Stomach smooth muscle (tissue), 2 donors: ENCODE results near the gene FAM107B.
"Not testable (repeated sequence)": the region's sequence is repeated elsewhere in the genome, so short reads cannot be mapped to it uniquely, and the experiment has no call there.

Experiments
- H3K27ac ChIP-seq: one replicate; pipeline ENCODE4 v1.7.0; 2013; ENCODE audit warnings: mild to moderate bottlenecking, low read length, inconsistent platforms
- H3K27me3 ChIP-seq, 2 donors: one replicate each; pipeline ENCODE4 v1.7.0; 2013; ENCODE audit warnings: low read length in 2 of 2; ENCODE audit not compliant: insufficient read depth in 2 of 2, control insufficient read depth in 1 of 2
- H3K36me3 ChIP-seq, 2 donors: one replicate each; pipeline ENCODE4 v1.7.0; 2013; ENCODE audit warnings: low read length in 2 of 2; ENCODE audit not compliant: control insufficient read depth in 2 of 2, insufficient read depth in 2 of 2
- H3K4me1 ChIP-seq: one replicate; pipeline ENCODE4 v1.7.0; 2013; ENCODE audit warnings: low read length; ENCODE audit not compliant: control insufficient read depth, insufficient read depth
- H3K4me3 ChIP-seq, 2 donors: one replicate each; pipeline ENCODE4 v1.7.0; 2013; ENCODE audit warnings: low read length in 2 of 2
- H3K9ac ChIP-seq, 2 donors: one replicate each; pipeline ENCODE4 v1.7.0; 2013; ENCODE audit warnings: low read length in 2 of 2, mild to moderate bottlenecking in 1 of 2
- H3K9me3 ChIP-seq, 2 donors: one replicate each; pipeline ENCODE4 v1.7.0; 2013; ENCODE audit warnings: low read length in 2 of 2; ENCODE audit not compliant: control insufficient read depth in 2 of 2
- donor health status: healthy.
- donor health status: Pancreatic carcinoma.

The FAM107B gene

DNA sequence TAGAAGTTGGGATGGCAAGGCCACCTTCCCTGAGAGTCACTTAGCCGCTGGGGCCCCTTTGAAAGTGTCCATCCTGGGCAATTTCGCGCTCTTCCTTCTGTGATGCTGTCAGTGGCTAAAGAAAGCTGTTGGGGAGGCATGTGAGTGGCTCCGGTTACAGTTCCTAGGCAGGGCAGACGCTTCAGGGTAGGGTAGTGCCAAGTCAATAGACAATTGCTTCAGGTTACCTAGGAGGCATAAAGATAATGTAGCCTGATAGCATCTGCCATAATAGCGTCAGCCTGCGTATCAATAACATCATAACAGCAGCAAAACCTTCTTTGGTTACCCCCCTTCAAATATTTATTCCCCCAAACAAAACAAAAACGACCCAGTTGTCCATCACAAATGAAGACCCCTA is at the start of gene FAM107B:
TSS of gene FAM107B (minus strand) at position 101 of the 400 bp plus-strand sequence. CDS start 234 bp downstream, outside the sequence.
- Histone ChIP-seq H3K4me1 (peaks cover 2% of the 10 kb centered on the region), H3K27me3 (no peaks in the 10 kb centered on the region), H3K4me3 (no peak within 1 kb of the TSS), H3K36me3 (no peaks in the 10 kb centered on the region), H3K9ac (no peak within 1 kb of the TSS), H3K27ac (no peak within 1 kb of the TSS), H3K9me3 (no peaks in the 10 kb centered on the region)

DNA sequence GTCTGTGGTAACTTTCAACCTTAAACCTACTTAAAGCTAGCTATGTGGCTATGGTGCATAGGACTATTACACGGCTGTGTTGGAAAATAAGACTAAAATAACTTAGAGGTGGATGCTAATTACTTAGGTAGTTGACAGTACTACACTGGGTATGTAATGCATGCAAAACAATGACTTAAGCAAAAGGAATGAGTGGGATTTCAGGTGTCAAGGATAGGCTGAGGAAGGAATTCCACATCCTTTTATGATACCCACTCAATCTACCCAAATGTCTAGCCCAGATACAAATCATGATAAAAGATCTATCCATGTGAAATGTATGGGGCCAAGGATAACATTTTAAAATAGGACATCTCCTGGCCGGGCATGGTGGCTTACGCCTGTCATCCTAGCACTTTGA is 49.3 kb upstream of the FAM107B start:
- Histone ChIP-seq H3K36me3 (no peaks in the 10 kb centered on the region), H3K4me3 (no peak overlapping the region), H3K9ac (no peak overlapping the region), H3K27me3 (no peaks in the 10 kb centered on the region), H3K27ac (no peak overlapping the region), H3K4me1 (no peaks in the 10 kb centered on the region), H3K9me3 (no peaks in the 10 kb centered on the region)

DNA sequence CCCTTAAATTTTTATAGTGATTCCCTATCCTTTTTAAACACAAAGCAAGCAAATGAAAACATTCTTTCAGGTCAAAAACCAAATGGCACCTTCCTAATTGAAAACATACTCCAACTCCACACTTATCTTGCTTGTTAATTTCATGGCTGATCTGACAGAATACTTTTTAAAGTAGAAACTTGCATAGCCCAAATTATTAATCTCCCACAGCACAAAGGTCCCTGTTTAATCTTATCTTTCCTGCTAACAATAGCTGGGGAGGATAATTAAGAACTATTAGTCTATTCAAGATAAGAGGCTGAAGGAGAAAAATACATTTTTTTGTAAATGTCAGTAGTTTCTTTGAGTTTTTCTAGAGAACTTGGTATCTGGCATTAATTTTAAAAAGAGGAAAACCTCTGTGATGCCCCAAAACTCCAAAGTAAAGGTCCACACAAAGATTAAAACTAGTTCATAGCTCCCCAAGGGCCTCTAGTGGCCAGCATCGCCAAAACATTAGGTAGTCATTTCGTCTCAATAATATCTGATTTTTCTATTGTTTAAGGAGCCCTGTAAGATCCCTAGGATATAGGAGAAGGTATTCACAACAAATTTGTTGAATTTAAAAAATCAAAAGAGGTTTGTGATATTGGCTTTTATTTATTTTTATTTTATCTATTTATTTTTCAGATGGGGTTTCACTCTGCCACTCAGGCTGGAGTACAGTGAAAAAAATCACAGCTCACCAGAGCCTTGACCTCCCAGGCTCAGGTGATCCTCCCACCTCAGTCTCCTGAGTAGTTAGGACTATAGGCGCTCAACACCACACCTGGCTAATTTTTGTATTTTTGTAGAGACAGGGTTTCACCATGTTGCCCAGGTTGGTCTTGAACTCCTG is 48.4 kb upstream of the FAM107B start:
- Histone ChIP-seq H3K27me3 (no peaks in the 10 kb centered on the region), H3K9ac (no peak overlapping the region), H3K4me1 (no peaks in the 10 kb centered on the region), H3K9me3 (no peaks in the 10 kb centered on the region), H3K27ac (no peak overlapping the region), H3K36me3 (no peaks in the 10 kb centered on the region), H3K4me3 (no peak overlapping the region)

DNA sequence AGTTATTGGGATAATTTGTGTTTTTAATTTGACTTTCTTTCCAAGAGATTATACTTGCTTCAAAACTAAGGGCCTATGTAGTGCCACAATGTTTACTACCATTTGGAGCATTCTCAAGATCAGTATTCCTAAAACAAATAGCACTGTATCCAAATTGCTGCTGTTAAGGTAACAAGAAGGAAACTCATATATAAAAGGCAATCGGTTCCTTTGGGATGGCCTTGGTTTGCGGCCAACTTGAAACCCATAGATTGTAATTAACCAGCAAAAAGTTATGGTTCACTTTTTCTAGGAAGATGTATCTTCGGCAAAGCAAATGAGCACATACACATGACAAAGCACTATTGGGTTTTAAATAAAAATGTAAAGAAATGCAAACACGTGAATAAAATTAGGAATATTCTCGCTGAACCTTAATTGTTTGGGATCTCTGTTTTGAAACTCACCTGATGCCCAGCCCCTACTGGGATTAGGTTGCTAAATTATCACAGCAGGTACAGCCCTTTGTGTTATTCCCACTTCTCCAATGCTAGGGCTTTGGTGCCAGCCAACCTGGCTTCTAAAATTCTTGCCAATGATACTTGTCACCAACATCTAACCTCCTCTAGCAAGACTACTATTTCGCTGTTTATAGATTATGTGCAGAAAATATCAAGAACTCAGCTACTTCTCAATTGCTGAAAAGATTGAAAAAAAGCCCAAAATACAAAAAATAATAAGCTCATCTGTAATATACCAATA is 47.1 kb upstream of the FAM107B start:
- H3K9ac ChIP-seq = no peak overlapping the region
- H3K36me3 ChIP-seq = no peaks in the 10 kb centered on the region
- H3K9me3 ChIP-seq = no peaks in the 10 kb centered on the region
- H3K27ac ChIP-seq = no peak overlapping the region
- H3K4me1 ChIP-seq = no peaks in the 10 kb centered on the region
- H3K4me3 ChIP-seq = no peak overlapping the region
- no peaks in the 10 kb centered on the region for H3K27me3 ChIP-seq

DNA sequence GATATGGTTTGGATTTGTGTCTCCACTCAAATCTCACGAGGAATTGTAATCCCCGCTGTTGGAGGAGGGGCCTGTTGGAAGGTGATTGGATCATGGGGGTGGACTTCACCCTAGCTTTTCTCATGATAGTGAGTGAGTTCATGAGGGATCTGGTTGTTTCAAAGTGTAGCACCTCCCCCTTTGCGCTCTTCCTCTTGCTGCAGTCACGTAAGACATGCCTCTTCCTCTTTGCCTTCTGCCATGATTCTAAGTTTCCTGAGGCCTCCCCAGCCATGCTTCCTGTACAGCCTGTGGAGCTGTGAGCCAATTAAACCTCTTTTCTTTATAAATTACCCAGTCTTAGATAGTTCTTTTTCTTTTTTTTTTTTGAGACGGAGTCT is 46.1 kb upstream of the FAM107B start:
- Histone ChIP-seq H3K27ac (no peak overlapping the region), H3K4me1 (no peaks in the 10 kb centered on the region), H3K9ac (no peak overlapping the region), H3K36me3 (no peaks in the 10 kb centered on the region), H3K27me3 (no peaks in the 10 kb centered on the region), H3K4me3 (no peak overlapping the region), H3K9me3 (no peaks in the 10 kb centered on the region)

DNA sequence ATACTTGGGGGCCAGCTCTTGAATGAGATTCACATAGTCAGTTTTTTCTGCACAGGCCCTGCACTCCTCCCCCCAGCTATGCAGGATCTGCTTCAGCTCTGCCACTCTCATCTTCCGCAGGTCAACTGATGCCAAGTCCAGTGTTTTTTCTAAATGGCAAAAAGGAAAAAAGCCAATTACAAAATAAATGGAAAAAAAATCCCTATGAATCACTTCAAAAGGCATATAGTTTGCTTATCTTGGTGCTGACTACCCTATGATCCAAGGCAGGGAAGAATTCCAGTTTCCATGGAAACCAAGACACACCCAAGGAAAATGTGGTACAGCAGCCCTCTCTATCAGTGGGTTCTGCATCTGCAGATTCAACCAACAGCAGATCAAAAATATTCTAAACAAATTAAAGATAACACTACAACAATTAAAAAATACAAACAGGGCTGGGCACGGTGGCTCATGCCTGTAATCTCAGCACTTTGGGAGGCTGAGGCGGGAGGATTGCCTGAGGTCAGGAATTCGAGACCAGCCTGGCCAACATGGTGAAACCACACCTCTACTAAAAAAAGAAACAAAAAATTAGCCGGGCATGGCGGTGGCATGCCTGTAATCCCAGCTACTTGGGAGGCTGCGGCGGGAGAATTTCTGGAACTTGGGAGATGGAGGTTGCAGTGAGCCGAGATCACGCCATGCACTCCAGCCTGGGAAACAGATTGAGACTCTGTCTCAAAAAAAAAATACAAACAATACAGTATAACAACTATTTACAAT is 45.5 kb upstream of the FAM107B start:
- Histone ChIP-seq H3K36me3 (no peaks in the 10 kb centered on the region), H3K9me3 (no peaks in the 10 kb centered on the region), H3K9ac (no peak overlapping the region), H3K4me3 (no peak overlapping the region), H3K27ac (no peak overlapping the region), H3K27me3 (no peaks in the 10 kb centered on the region), H3K4me1 (no peaks in the 10 kb centered on the region)

DNA sequence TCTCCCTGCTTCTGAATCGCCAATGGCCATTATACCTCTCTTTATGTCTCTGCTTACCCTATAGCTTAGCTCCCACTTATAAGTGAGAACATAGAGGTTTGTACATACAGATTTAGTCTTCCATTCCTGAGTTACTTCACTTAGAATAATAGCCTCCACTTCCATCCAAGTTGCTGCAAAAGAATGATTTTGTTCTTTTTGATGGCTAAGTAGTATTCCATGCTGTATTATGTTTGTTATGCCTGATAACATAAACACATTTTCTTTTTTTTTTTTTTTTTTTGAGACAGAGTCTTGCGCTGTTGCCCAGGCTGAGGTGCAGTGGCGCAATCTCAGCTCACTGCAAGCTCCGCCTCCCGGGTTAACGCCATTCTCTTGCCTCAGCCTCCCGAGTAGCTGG is 42.0 kb upstream of the FAM107B start:
- H3K4me1 ChIP-seq, H3K9ac ChIP-seq, H3K36me3 ChIP-seq, H3K4me3 ChIP-seq, H3K27ac ChIP-seq, H3K27me3 ChIP-seq, H3K9me3 ChIP-seq: not testable (repeated sequence)

DNA sequence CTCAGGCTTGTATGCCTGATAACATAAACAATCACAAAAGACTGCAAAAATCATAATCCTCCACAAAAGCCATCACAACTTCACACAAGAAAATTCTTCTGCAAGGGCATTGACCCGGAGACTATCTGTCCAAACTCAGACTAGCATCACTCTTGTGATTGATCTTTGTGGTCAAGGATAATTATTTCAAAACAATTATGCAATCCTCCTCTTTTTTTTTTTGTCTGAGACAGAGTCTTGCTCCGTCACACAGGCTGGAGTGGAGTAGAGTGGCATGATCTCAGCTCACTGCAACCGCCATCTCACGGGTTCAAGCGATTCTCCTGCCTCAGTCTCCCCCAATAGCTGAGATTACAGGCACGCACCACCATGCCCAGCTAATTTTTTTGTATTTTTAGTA is 41.0 kb upstream of the FAM107B start:
- Histone ChIP-seq H3K36me3 (no peaks in the 10 kb centered on the region), H3K27ac (no peak overlapping the region), H3K27me3 (no peaks in the 10 kb centered on the region), H3K4me3 (no peak overlapping the region), H3K9ac (no peak overlapping the region), H3K4me1 (no peaks in the 10 kb centered on the region), H3K9me3 (no peaks in the 10 kb centered on the region)

DNA sequence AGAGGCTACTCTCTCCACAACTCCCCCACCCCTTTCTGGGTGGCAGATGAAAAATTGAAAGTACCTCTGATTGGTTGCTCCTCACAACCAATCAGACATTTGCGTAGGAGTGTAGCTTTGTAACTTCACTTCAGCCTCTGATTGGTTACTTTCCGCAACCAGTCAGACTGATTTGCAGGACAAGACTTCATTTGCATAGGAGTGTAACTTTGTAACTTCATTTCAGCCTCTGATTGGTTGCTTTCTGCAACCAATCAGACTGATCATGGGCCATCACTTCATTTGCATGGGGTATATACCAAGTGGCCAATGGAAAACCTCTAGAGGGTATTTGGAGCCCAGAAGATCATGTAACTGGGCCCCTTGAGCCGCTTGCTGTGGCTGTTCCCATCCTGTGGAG is 37.6 kb upstream of the FAM107B start:
- H3K4me3 ChIP-seq = no peak overlapping the region
- H3K9me3 ChIP-seq = no peaks in the 10 kb centered on the region
- H3K9ac ChIP-seq = no peak overlapping the region
- no peaks in the 10 kb centered on the region for H3K36me3 ChIP-seq
- H3K27me3 ChIP-seq = no peaks in the 10 kb centered on the region
- no peaks in the 10 kb centered on the region for H3K4me1 ChIP-seq
- no peak overlapping the region for H3K27ac ChIP-seq

DNA sequence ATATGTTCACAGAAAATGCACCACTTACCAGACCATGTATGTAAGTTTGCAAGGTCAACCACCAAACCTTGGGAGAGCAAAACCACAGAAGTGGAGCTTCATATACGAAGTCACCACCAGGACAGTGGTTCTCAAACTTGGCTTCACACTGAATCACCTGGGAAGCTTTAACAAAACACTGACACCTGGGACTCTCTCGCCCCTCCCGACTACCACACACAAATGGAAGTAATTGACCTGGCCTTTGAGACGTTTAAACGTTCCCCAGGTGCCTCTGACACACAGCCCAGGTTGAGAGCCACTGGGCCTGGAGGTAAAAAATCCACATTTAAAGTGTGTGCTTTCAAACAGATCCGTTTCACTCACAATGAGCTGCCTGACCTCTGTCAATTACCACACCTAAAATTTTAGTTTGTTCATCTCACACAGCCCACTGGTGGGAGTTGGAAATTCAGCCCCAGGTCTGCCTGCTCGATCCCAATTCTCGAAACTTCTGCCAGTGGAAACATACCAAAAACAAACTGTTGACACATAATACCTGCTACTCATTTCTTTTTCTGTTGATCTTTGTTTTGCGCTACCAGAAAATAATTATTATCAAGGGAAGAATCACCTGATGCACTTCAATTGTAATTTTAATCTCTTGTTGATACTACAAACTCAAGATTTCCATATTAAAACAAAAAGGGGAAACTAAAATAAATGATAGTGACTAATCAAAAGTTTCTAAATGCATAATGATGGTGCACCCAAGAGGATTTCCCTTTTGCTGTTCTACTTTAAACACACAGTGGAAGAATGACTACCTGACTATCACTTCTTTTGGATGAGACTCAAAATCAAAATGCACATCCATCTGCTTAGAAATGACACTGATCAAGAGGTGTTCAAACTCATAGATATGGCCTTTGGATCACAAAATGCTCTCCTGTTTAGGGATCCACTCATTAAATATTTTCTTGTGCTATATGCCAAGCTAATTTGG is 36.6 kb upstream of the FAM107B start:
- Histone ChIP-seq H3K9ac (no peak overlapping the region), H3K36me3 (no peaks in the 10 kb centered on the region), H3K4me1 (no peaks in the 10 kb centered on the region), H3K4me3 (no peak overlapping the region), H3K27me3 (no peaks in the 10 kb centered on the region), H3K9me3 (no peaks in the 10 kb centered on the region), H3K27ac (no peak overlapping the region)
